Ovary (tissue), 3 donors: Measurements from ENCODE around the gene HYDIN.

Experiments used
- POLR2A ChIP-seq: fragments of 450-650 bp; IDR thresholded peaks from one replicate; pipeline ENCODE4 v1.6.1; 2017; ENCODE audit warnings: antibody characterized with exemption, mild to moderate bottlenecking, moderate library complexity
- TF ChIP-seq, protein P1 (sequence below), 3 donors: fragments of 450-650 bp in 2 of 3; fragments of 200-600 bp in 1 of 3; IDR thresholded peaks; one replicate each; pipeline versions ENCODE4 v1.5.1 to v1.8.0; 2016 to 2022; ENCODE audit warnings: antibody characterized with exemption in 3 of 3, mild to moderate bottlenecking in 1 of 3
- donor health status: DM: no; HTN: no; CAD: no.

DNA sequence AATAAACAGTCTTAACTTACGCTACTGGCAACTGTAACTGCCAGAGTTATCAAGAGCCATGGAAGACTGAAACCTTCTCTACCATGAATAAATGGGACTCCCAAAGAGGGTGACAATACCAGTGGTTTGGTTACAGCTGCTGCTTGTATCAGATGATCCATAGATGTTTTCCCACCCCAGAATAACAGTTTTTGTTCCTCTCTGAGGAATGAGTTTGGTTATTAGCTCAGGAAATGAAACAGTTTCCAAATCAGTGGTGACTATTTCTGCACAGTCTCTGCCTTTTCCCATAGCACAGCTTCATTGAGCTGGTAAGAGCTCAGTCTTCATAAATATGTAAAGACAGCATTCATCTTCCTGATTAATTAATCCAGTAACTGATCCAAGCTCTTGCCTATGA is 14.0 kb upstream of the HYDIN start:
- TF ChIP-seq, protein P1, sequence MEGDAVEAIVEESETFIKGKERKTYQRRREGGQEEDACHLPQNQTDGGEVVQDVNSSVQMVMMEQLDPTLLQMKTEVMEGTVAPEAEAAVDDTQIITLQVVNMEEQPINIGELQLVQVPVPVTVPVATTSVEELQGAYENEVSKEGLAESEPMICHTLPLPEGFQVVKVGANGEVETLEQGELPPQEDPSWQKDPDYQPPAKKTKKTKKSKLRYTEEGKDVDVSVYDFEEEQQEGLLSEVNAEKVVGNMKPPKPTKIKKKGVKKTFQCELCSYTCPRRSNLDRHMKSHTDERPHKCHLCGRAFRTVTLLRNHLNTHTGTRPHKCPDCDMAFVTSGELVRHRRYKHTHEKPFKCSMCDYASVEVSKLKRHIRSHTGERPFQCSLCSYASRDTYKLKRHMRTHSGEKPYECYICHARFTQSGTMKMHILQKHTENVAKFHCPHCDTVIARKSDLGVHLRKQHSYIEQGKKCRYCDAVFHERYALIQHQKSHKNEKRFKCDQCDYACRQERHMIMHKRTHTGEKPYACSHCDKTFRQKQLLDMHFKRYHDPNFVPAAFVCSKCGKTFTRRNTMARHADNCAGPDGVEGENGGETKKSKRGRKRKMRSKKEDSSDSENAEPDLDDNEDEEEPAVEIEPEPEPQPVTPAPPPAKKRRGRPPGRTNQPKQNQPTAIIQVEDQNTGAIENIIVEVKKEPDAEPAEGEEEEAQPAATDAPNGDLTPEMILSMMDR (IDR thresholded peaks at IDR 0.05) = no peak
- no peak for TF ChIP-seq POLR2A
